Activated T-helper 1 cell treated with anti-CD3 and anti-CD28 coated beads, Interleukin-12 subunit alpha, Interleukin-12 subunit beta, Interleukin-2, Interleukin-4 antibody, amounts not matched to agents 30 ng/mL and 10 ng/mL and 1 ng/mL, durations not matched to agents 14 hours and 24 hours and 36 hours (primary cell): ENCODE measurements around the gene FBLN2. TPM values are rescaled to one million over a fixed set of nuclear protein-coding genes. Genes with fewer than 3 reads are reported as not detected.

Source experiments
- DNase-seq: peaks from one replicate; pipeline ENCODE4 v3.0.0; 2021; ENCODE audit warnings: low spot score
- H3K27ac Mint-ChIP-seq: one replicate; pipeline ENCODE4 v1.8.0; 2021; ENCODE audit warnings: mild to moderate bottlenecking, mixed read lengths
- H3K27me3 Mint-ChIP-seq: one replicate; pipeline ENCODE4 v1.8.0; 2022; ENCODE audit warnings: mild to moderate bottlenecking, moderate library complexity, mixed read lengths; ENCODE audit not compliant: insufficient read depth
- H3K36me3 Mint-ChIP-seq: one replicate; pipeline ENCODE4 v1.8.0; 2021; ENCODE audit warnings: low read depth, mixed read lengths
- H3K4me1 Mint-ChIP-seq: one replicate; pipeline ENCODE4 v1.8.0; 2021; ENCODE audit warnings: low read depth, mixed read lengths
- H3K4me3 Mint-ChIP-seq: one replicate; pipeline ENCODE4 v1.8.0; 2021; ENCODE audit warnings: mild to moderate bottlenecking, moderate library complexity, mixed read lengths
- H3K9me3 Mint-ChIP-seq: one replicate; pipeline ENCODE4 v1.8.0; 2021; ENCODE audit warnings: mixed read lengths
- intact Hi-C: fragments of 100-400 bp; cut with micrococcal nuclease; formaldehyde crosslinking; loops from one replicate; pipeline ENCODE4 v1.15.1; 2024
- total RNA-seq: library from RNA; stranded (reverse); gene quantifications from 2 replicates; pipeline ENCODE4 v1.2.3, GENCODE V29; 2022

The FBLN2 gene
- total RNA-seq, 1 donor from 2014 or later, result not detected

- H3K27me3 Mint-ChIP-seq, result peaks cover 24% of the 10 kb centered on the region
- intact Hi-C loops, result no loop called here
- no peak for DNase-seq
Measured at GRCh38 chr3:13659221-13659969, 110.5 kb downstream of the FBLN2 start.

DNA sequence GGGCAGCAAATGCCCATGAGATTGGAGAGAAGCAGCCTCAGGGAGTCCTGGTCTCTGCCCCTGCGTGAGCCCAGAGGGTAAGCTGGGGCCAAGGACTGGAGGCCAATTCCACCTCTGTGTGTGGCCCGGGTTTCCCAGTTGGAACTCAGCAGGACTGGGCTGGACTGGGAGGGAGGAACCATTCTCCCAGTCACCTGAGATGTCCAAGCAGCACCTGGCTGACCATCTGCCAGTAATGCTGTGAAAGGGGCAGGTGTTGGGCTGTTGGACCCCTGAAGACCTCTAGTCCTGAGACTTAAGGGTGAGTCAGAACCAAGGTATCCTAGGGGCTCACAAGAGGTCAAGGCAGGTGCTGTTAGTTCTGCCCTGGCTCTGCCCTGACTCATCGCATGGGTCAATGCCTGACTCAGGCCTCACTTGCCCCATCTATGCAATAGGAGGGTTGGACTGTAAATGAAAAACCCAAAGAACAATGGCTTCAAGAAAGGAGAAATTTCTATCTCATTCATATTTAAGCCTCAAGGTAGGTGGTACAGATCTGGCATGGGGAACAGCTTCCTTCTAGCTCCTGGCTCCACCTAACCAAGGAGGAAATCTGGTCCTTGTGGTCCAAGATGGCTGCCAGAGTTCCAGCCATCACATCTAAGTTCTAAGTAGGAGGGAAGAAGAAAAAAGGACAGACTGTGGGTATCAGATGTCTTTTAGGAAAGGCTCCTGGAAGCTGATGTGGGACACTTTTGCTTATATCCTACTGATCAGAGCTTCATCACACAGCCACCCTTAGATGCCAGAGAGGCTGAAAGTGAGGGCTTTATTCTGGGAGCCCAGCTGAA lies 111.3 kb downstream of the FBLN2 start:
- no peaks in the 10 kb centered on the region for H3K9me3 Mint-ChIP-seq
- no peak for DNase-seq
- no peaks in the 10 kb centered on the region for H3K4me1 Mint-ChIP-seq
- no peak overlapping the region for H3K4me3 Mint-ChIP-seq
- H3K27ac Mint-ChIP-seq, result no peak overlapping the region
- intact Hi-C loops, result no loop called here
- peaks cover 22% of the 10 kb centered on the region for H3K27me3 Mint-ChIP-seq
- no peaks in the 10 kb centered on the region for H3K36me3 Mint-ChIP-seq

More at GRCh38 chr3:13659221-13659969, 110.5 kb downstream of the FBLN2 start:
- H3K27ac Mint-ChIP-seq, result no peak overlapping the region
- no peaks in the 10 kb centered on the region for H3K9me3 Mint-ChIP-seq
- no peaks in the 10 kb centered on the region for H3K36me3 Mint-ChIP-seq
- no peaks in the 10 kb centered on the region for H3K4me1 Mint-ChIP-seq
- H3K4me3 Mint-ChIP-seq, result no peak overlapping the region

DNA sequence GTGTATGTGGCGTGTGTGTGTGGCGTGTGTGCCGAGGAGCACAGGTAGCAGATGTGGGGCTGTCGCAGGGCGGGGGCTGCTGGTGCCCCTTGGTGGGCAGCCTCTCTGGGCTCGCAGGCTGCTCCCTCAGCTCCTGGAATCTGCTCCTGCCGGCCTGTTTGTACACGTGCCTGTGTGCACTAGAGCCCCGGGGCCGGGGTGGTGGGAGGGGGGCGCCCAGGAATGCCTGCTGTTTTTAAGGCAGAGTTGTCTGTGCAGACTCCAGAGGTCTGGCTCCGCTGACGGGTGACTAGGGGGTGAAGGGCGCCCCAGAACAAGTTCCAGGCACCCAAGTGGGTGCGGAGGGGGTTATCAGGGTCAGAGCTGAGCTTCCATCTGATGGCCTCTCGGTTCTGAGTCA lies 112.2 kb downstream of the FBLN2 start:
- Mint-ChIP-seq H3K27ac (no peak overlapping the region), H3K4me3 (no peak overlapping the region), H3K27me3 (peaks cover 14% of the 10 kb centered on the region), H3K4me1 (no peaks in the 10 kb centered on the region), H3K9me3 (no peaks in the 10 kb centered on the region), H3K36me3 (no peaks in the 10 kb centered on the region)
- DNase-seq, result no peak
- intact Hi-C loops, result no loop called here

DNA sequence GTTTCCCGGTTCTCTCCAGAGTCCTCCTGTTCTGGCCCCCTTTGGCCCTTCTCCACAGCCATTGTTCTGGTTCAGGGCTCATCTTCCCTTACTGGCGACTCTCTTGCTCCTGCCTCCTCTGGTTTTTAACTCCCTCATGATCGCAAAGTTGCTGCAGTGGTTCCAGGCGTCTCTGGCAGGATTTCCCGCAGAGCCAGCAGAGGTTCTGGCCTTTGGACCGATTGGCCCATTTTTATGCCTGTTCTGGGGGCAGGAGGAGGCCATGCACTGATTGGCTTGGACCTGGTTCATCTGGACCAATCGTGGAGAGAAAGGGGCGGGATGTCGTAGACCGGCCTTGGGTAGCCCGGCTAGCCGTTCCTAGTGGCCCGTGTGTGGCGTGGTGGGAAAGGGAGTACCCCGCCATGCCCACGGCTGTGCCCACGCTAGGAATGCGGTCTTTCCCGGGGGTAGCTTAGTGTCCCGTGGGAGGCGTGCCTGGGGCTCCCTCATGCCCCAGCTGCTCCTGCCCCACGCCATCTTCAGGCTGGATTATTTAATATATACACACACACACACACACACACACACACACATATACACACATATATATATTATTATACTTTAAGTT lies 113.4 kb downstream of the FBLN2 start:
- DNase-seq, result no peak
- no peaks in the 10 kb centered on the region for H3K36me3 Mint-ChIP-seq
- intact Hi-C loops, result no loop called here
- H3K9me3 Mint-ChIP-seq, result no peaks in the 10 kb centered on the region
- no peak overlapping the region for H3K27ac Mint-ChIP-seq
- no peaks in the 10 kb centered on the region for H3K4me1 Mint-ChIP-seq
- no peak overlapping the region for H3K4me3 Mint-ChIP-seq
- H3K27me3 Mint-ChIP-seq, result peaks cover 2% of the 10 kb centered on the region

- DNase-seq, result no peak
- H3K27ac Mint-ChIP-seq, result no peak overlapping the region
- no peak overlapping the region for H3K4me3 Mint-ChIP-seq
- peaks cover 2% of the 10 kb centered on the region for H3K27me3 Mint-ChIP-seq
- intact Hi-C loops, result no loop called here
- no peaks in the 10 kb centered on the region for H3K36me3 Mint-ChIP-seq
- H3K9me3 Mint-ChIP-seq, result no peaks in the 10 kb centered on the region
- no peaks in the 10 kb centered on the region for H3K4me1 Mint-ChIP-seq
Measured at GRCh38 chr3:13663781-13664535, 115.0 kb downstream of the FBLN2 start.

- DNase-seq, result no peak
- no peak overlapping the region for H3K27ac Mint-ChIP-seq
- no peak overlapping the region for H3K4me3 Mint-ChIP-seq
- intact Hi-C loops, result no loop called here
- no peaks in the 10 kb centered on the region for H3K4me1 Mint-ChIP-seq
- H3K27me3 Mint-ChIP-seq, result peaks cover 2% of the 10 kb centered on the region
- H3K9me3 Mint-ChIP-seq, result no peaks in the 10 kb centered on the region
- H3K36me3 Mint-ChIP-seq, result no peaks in the 10 kb centered on the region
Measured at GRCh38 chr3:13665582-13666226, 116.8 kb downstream of the FBLN2 start.

DNA sequence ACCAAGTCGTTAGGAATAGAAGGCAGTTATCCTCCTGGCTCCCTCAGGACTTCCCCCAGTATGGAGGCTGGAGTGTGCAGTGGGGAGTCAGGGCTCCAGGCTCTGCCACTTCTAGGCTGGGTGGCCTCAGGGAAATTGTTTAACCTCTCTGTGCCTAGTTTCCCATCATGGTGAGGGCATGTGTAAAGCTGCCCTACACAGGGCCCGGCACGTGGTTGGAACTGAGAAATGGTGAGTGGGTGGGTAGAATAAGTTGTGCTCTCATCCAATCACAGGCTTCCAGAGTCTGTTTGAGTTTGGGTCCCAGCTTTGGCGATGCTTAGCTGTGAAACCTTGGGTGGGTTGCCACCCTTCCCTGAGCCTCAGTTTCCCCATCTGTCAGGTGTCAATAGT lies 117.3 kb downstream of the FBLN2 start:
- no peaks in the 10 kb centered on the region for H3K9me3 Mint-ChIP-seq
- no peak overlapping the region for H3K4me3 Mint-ChIP-seq
- H3K27ac Mint-ChIP-seq, result no peak overlapping the region
- DNase-seq, result no peak
- no peaks in the 10 kb centered on the region for H3K4me1 Mint-ChIP-seq
- peaks cover 2% of the 10 kb centered on the region for H3K27me3 Mint-ChIP-seq
- no peaks in the 10 kb centered on the region for H3K36me3 Mint-ChIP-seq
- intact Hi-C loops, result no loop called here

GRCh38 chr3:13666781-13667709 lies 118.1 kb downstream of the FBLN2 start:
- DNase-seq, result no peak
- Mint-ChIP-seq H3K4me1 (no peaks in the 10 kb centered on the region), H3K9me3 (no peaks in the 10 kb centered on the region), H3K36me3 (no peaks in the 10 kb centered on the region), H3K4me3 (no peak overlapping the region), H3K27me3 (peaks cover 2% of the 10 kb centered on the region), H3K27ac (no peak overlapping the region)
- intact Hi-C loops, result no loop called here

GRCh38 chr3:13668136-13668535 lies 119.2 kb downstream of the FBLN2 start:
- Mint-ChIP-seq H3K4me3 (no peak overlapping the region), H3K27ac (no peak overlapping the region), H3K36me3 (no peaks in the 10 kb centered on the region), H3K9me3 (no peaks in the 10 kb centered on the region), H3K4me1 (no peaks in the 10 kb centered on the region), H3K27me3 (peaks cover 2% of the 10 kb centered on the region)
- no peak for DNase-seq
- intact Hi-C loops, result no loop called here

DNA sequence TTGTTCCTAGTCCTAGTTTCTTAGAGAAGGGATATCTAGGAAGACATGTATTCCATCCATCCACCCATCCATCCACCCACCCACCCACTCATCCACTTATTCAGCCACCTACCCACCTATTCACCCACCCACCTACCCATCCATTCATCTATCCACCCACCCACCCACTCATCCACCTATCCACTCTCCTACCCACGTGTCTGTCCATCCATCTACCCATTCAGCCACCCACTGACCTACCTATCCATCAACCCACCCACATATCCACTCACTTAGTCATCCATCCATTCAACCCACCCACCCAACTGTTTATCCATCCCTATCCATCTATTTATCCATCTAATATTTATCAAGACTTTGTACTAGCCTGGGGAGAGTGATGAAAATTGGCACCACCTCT lies 120.5 kb downstream of the FBLN2 start:
- Mint-ChIP-seq H3K4me1 (no peaks in the 10 kb centered on the region), H3K36me3 (no peaks in the 10 kb centered on the region), H3K27me3 (peaks cover 2% of the 10 kb centered on the region), H3K4me3 (no peak overlapping the region), H3K9me3 (no peaks in the 10 kb centered on the region), H3K27ac (no peak overlapping the region)
- DNase-seq, result no peak
- intact Hi-C loops, result no loop called here

DNA sequence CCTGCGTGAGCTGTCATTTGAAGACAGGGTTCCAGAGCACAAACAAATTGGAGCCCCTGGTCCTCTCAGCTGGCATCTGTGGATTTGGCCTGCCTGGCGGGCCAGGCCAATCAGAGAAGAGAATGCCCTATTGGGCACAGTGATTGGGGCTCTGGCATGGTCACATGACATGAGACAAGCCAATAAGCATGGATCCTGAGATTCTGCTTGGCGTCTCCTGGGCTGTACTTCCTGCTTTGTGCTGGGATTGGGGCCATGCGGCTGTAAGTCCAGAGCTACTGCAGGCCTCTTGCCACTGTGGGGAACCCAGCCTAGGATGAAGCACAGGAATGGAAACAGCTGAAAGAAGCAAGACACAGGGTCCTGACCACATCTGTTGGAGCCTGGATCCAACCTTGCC lies 121.4 kb downstream of the FBLN2 start:
- no peak for DNase-seq
- no peaks in the 10 kb centered on the region for H3K27me3 Mint-ChIP-seq
- no peak overlapping the region for H3K27ac Mint-ChIP-seq
- no peaks in the 10 kb centered on the region for H3K36me3 Mint-ChIP-seq
- intact Hi-C loops, result no loop called here
- no peak overlapping the region for H3K4me3 Mint-ChIP-seq
- H3K9me3 Mint-ChIP-seq, result no peaks in the 10 kb centered on the region
- no peaks in the 10 kb centered on the region for H3K4me1 Mint-ChIP-seq
